Central memory CD8-positive, alpha-beta T cell (primary cell): Measurements from ENCODE around the gene TMEM42.

Experiments
- ATAC-seq: fragments of 150-1000 bp; cut with Tn5 transposase; replicated peaks from 2 replicates; pipeline ENCODE4 v1.10.0; 2022; ENCODE audit warnings: mild to moderate bottlenecking, moderate FRiP score, moderate number of reproducible peaks; ENCODE audit not compliant: poor library complexity, severe bottlenecking; ENCODE audit errors: extremely low read depth
- DNase-seq, 2 donors: peaks; one replicate each; pipeline ENCODE4 v3.0.0; 2021; ENCODE audit warnings: low spot score in 2 of 2
- H3K27ac Mint-ChIP-seq: one replicate; pipeline ENCODE4 v1.8.0; 2022; ENCODE audit warnings: low read depth, mild to moderate bottlenecking, moderate library complexity, mixed read lengths
- H3K27me3 Mint-ChIP-seq: one replicate; pipeline ENCODE4 v1.8.0; 2022; ENCODE audit warnings: mixed read lengths
- H3K36me3 Mint-ChIP-seq: one replicate; pipeline ENCODE4 v1.8.0; 2022; ENCODE audit warnings: mild to moderate bottlenecking, moderate library complexity, mixed read lengths; ENCODE audit not compliant: insufficient read depth
- H3K4me1 Mint-ChIP-seq: one replicate; pipeline ENCODE4 v1.8.0; 2022; ENCODE audit warnings: mixed read lengths
- H3K4me3 Mint-ChIP-seq: one replicate; pipeline ENCODE4 v1.8.0; 2022; ENCODE audit warnings: mild to moderate bottlenecking, moderate library complexity, mixed read lengths
- H3K9me3 Mint-ChIP-seq: one replicate; pipeline ENCODE4 v1.8.0; 2022; ENCODE audit warnings: mixed read lengths

Gene TMEM42

GRCh38 chr3:44883213-44883955, 21.7 kb downstream of the TMEM42 start:
- Mint-ChIP-seq H3K27me3 (peaks cover 43% of the 10 kb centered on the region), H3K36me3 (no peaks in the 10 kb centered on the region), H3K9me3 (no peaks in the 10 kb centered on the region), H3K4me1 (no peaks in the 10 kb centered on the region), H3K4me3 (no peak overlapping the region), H3K27ac (no peak overlapping the region)
- ATAC-seq (no peak), DNase-seq (no peak)

GRCh38 chr3:44883999-44884431, 22.3 kb downstream of the TMEM42 start:
- H3K27me3 Mint-ChIP-seq: peaks cover 43% of the 10 kb centered on the region
- H3K36me3 Mint-ChIP-seq: no peaks in the 10 kb centered on the region
- no peaks in the 10 kb centered on the region for H3K9me3 Mint-ChIP-seq
- no peak for DNase-seq
- H3K4me1 Mint-ChIP-seq: no peaks in the 10 kb centered on the region
- no peak overlapping the region for H3K27ac Mint-ChIP-seq
- no peak overlapping the region for H3K4me3 Mint-ChIP-seq
- no peak for ATAC-seq

GRCh38 chr3:44885618-44886017, 23.9 kb downstream of the TMEM42 start:
- Mint-ChIP-seq H3K27ac (no peak overlapping the region), H3K36me3 (no peaks in the 10 kb centered on the region), H3K4me1 (no peaks in the 10 kb centered on the region), H3K27me3 (peaks cover 43% of the 10 kb centered on the region), H3K9me3 (no peaks in the 10 kb centered on the region), H3K4me3 (no peak overlapping the region)
- ATAC-seq (no peak), DNase-seq (no peak)

GRCh38 chr3:44886561-44886960, 24.8 kb downstream of the TMEM42 start:
- H3K9me3 Mint-ChIP-seq: no peaks in the 10 kb centered on the region
- no peak overlapping the region for H3K27ac Mint-ChIP-seq
- H3K27me3 Mint-ChIP-seq: peaks cover 43% of the 10 kb centered on the region
- ATAC-seq: no peak
- DNase-seq: no peak
- H3K4me1 Mint-ChIP-seq: no peaks in the 10 kb centered on the region
- no peaks in the 10 kb centered on the region for H3K36me3 Mint-ChIP-seq
- no peak overlapping the region for H3K4me3 Mint-ChIP-seq

- Mint-ChIP-seq H3K9me3 (no peaks in the 10 kb centered on the region), H3K27me3 (peaks cover 42% of the 10 kb centered on the region), H3K4me3 (no peak overlapping the region), H3K27ac (no peak overlapping the region), H3K4me1 (no peaks in the 10 kb centered on the region), H3K36me3 (no peaks in the 10 kb centered on the region)
- DNase-seq (no peak), ATAC-seq (no peak)
Observed at GRCh38 chr3:44887101-44887500, 25.4 kb downstream of the TMEM42 start.

- ATAC-seq (no peak), DNase-seq (no peak)
Observed at GRCh38 chr3:44890258-44890657, 28.5 kb downstream of the TMEM42 start.

GRCh38 chr3:44890852-44891251, 29.1 kb downstream of the TMEM42 start:
- DNase-seq (no peak), ATAC-seq (no peak)
- Mint-ChIP-seq H3K27ac (no peak overlapping the region), H3K4me3 (no peak overlapping the region), H3K36me3 (no peaks in the 10 kb centered on the region), H3K4me1 (no peaks in the 10 kb centered on the region), H3K27me3 (peaks cover 19% of the 10 kb centered on the region), H3K9me3 (no peaks in the 10 kb centered on the region)

More at GRCh38 chr3:44890258-44890657, 28.5 kb downstream of the TMEM42 start:
- Mint-ChIP-seq H3K9me3 (no peaks in the 10 kb centered on the region), H3K4me3 (no peak overlapping the region), H3K27me3 (peaks cover 25% of the 10 kb centered on the region), H3K36me3 (no peaks in the 10 kb centered on the region), H3K4me1 (no peaks in the 10 kb centered on the region), H3K27ac (no peak overlapping the region)

GRCh38 chr3:44892689-44893088, 31.0 kb downstream of the TMEM42 start:
- Mint-ChIP-seq H3K36me3 (no peaks in the 10 kb centered on the region), H3K9me3 (no peaks in the 10 kb centered on the region), H3K27me3 (peaks cover under 1% of the 10 kb centered on the region), H3K27ac (no peak overlapping the region), H3K4me3 (no peak overlapping the region), H3K4me1 (no peaks in the 10 kb centered on the region)
- DNase-seq (no peak), ATAC-seq (no peak)

- Mint-ChIP-seq H3K36me3 (no peaks in the 10 kb centered on the region), H3K9me3 (no peaks in the 10 kb centered on the region), H3K27me3 (no peaks in the 10 kb centered on the region), H3K27ac (no peak overlapping the region), H3K4me1 (no peaks in the 10 kb centered on the region), H3K4me3 (no peak overlapping the region)
- no peak for ATAC-seq
- no peak for DNase-seq
Observed at GRCh38 chr3:44893097-44893496, 31.4 kb downstream of the TMEM42 start.

- Mint-ChIP-seq H3K27ac (no peak overlapping the region), H3K4me1 (no peaks in the 10 kb centered on the region), H3K4me3 (no peak overlapping the region), H3K9me3 (no peaks in the 10 kb centered on the region), H3K27me3 (peaks cover 10% of the 10 kb centered on the region), H3K36me3 (no peaks in the 10 kb centered on the region)
- DNase-seq (no peak), ATAC-seq (no peak)
Observed at GRCh38 chr3:44894485-44894884, 32.8 kb downstream of the TMEM42 start.

- ATAC-seq (no peak), DNase-seq (no peak)
- H3K27me3 Mint-ChIP-seq: peaks cover 29% of the 10 kb centered on the region
- H3K4me1 Mint-ChIP-seq: no peaks in the 10 kb centered on the region
- H3K4me3 Mint-ChIP-seq: no peak overlapping the region
- no peak overlapping the region for H3K27ac Mint-ChIP-seq
- H3K9me3 Mint-ChIP-seq: no peaks in the 10 kb centered on the region
- no peaks in the 10 kb centered on the region for H3K36me3 Mint-ChIP-seq
Observed at GRCh38 chr3:44896440-44896839, 34.7 kb downstream of the TMEM42 start.

- no peak overlapping the region for H3K4me3 Mint-ChIP-seq
- no peaks in the 10 kb centered on the region for H3K36me3 Mint-ChIP-seq
- H3K27ac Mint-ChIP-seq: no peak overlapping the region
- no peaks in the 10 kb centered on the region for H3K9me3 Mint-ChIP-seq
- DNase-seq (no peak), ATAC-seq (no peak)
- H3K27me3 Mint-ChIP-seq: peaks cover 42% of the 10 kb centered on the region
- H3K4me1 Mint-ChIP-seq: no peaks in the 10 kb centered on the region
Observed at GRCh38 chr3:44899683-44900367, 38.1 kb downstream of the TMEM42 start.

- Mint-ChIP-seq H3K36me3 (no peaks in the 10 kb centered on the region), H3K27ac (no peak overlapping the region), H3K27me3 (peaks cover 64% of the 10 kb centered on the region), H3K4me3 (no peak overlapping the region), H3K9me3 (no peaks in the 10 kb centered on the region), H3K4me1 (no peaks in the 10 kb centered on the region)
- DNase-seq: no peak
- no peak for ATAC-seq
Observed at GRCh38 chr3:44902628-44903027, 40.9 kb downstream of the TMEM42 start.
